PC-9 (cell line): ENCODE measurements around the gene METTL15.

Source experiments
- CTCF ChIP-seq: fragments of 200-600 bp; sonication (generic); conservative IDR thresholded peaks from 2 replicates; pipeline ENCODE4 v1.6.1; 2017; ENCODE audit warnings: mixed run types, antibody characterized with exemption, mild to moderate bottlenecking, moderate library complexity
- EZH2 ChIP-seq: fragments of 200-600 bp; sonication (generic); IDR thresholded peaks from 2 replicates; pipeline ENCODE4 v1.8.0; 2017; ENCODE audit warnings: antibody characterized with exemption, low read depth

GRCh38 chr11:28243061-28243460 is 134.9 kb downstream of the METTL15 start:
- TF ChIP-seq CTCF (no peak), EZH2 (no peak)
